HuH-7.5 (cell line): ENCODE measurements around the gene RNASE1.

Source experiments
- DNase-seq: peaks from one replicate; pipeline ENCODE4 v3.0.0; 2011; ENCODE audit warnings: low spot score

Gene RNASE1

GRCh38 chr14:20807304-20808161, 4.9 kb upstream of the RNASE1 start:
- no peak for DNase-seq

- DNase-seq = no peak
These were observed 2.8 kb upstream of the RNASE1 start for GRCh38 chr14:20805485-20805884.

GRCh38 chr14:20803223-20803622, 579 bp upstream of the RNASE1 start:
- no peak for DNase-seq

GRCh38 chr14:20801726-20802125, 918 bp downstream of the RNASE1 start:
- no peak for DNase-seq

- DNase-seq = no peak
These were observed 2.6 kb downstream of the RNASE1 start for GRCh38 chr14:20799892-20800544.

GRCh38 chr14:20799456-20799891, 3.2 kb downstream of the RNASE1 start:
- DNase-seq = no peak

- DNase-seq = no peak
These were observed 3.7 kb downstream of the RNASE1 start for GRCh38 chr14:20798932-20799331.

GRCh38 chr14:20798318-20798717, 4.3 kb downstream of the RNASE1 start:
- DNase-seq = no peak

- DNase-seq = no peak
These were observed 5.5 kb downstream of the RNASE1 start for GRCh38 chr14:20797164-20797563.

- DNase-seq = no peak
These were observed 7.8 kb downstream of the RNASE1 start for GRCh38 chr14:20794644-20795369.

- no peak for DNase-seq
These were observed 10.1 kb downstream of the RNASE1 start for GRCh38 chr14:20792556-20792955.

GRCh38 chr14:20791597-20791996, 11.0 kb downstream of the RNASE1 start:
- no peak for DNase-seq

- no peak for DNase-seq
These were observed 11.5 kb downstream of the RNASE1 start for GRCh38 chr14:20791187-20791586.

GRCh38 chr14:20790464-20791116, 12.1 kb downstream of the RNASE1 start:
- no peak for DNase-seq

- DNase-seq = no peak
These were observed 13.3 kb downstream of the RNASE1 start for GRCh38 chr14:20789230-20789813.

- DNase-seq = no peak
These were observed 15.6 kb downstream of the RNASE1 start for GRCh38 chr14:20787025-20787424.

- DNase-seq = no peak
These were observed 20.3 kb downstream of the RNASE1 start for GRCh38 chr14:20782280-20782890.

- DNase-seq = no peak
These were observed 20.8 kb downstream of the RNASE1 start for GRCh38 chr14:20781803-20782202.

- no peak for DNase-seq
These were observed 26.7 kb downstream of the RNASE1 start for GRCh38 chr14:20775901-20776300.

- no peak for DNase-seq
These were observed 27.6 kb downstream of the RNASE1 start for GRCh38 chr14:20775043-20775442.

- no peak for DNase-seq
These were observed 28.3 kb downstream of the RNASE1 start for GRCh38 chr14:20774258-20774824.
